Upper lobe of right lung (tissue), 1 donor: ENCODE measurements around the gene PPIF. TPM values are rescaled to one million over a fixed set of nuclear protein-coding genes. Genes with fewer than 3 reads are reported as not detected.

Experiments used
- ATAC-seq: fragments of 200-7000 bp; cut with Tn5 transposase; one replicate; pipeline ENCODE4 v1.9.1; 2020; ENCODE audit warnings: mild to moderate bottlenecking, moderate library complexity
- DNase-seq: peaks from one replicate; pipeline ENCODE4 v3.0.0-alpha.2; 2020
- H3K27ac ChIP-seq: fragments of 200-600 bp; one replicate; pipeline ENCODE4 v1.8.0; 2022
- H3K27me3 ChIP-seq: fragments of 200-600 bp; one replicate; pipeline ENCODE4 v1.8.0; 2022; ENCODE audit warnings: mild to moderate bottlenecking
- H3K36me3 ChIP-seq: fragments of 200-600 bp; one replicate; pipeline ENCODE4 v1.8.0; 2022
- H3K4me1 ChIP-seq: fragments of 200-600 bp; one replicate; pipeline ENCODE4 v1.8.0; 2022
- H3K4me3 ChIP-seq: fragments of 200-600 bp; one replicate; pipeline ENCODE4 v1.8.0; 2022; ENCODE audit warnings: mild to moderate bottlenecking
- H3K9me3 ChIP-seq: fragments of 200-600 bp; one replicate; pipeline ENCODE4 v1.8.0; 2022
- intact Hi-C: fragments of 100-400 bp; cut with DNase I; formaldehyde crosslinking; loops from one replicate; pipeline ENCODE4 v1.11.0; 2022
- total RNA-seq: library from RNA; stranded (reverse); fragmentation: NEBNext Ultra II Directional; extraction: Animal tissue kit (Norgen Biotek cat#: 25700); gene quantifications from one replicate; pipeline ENCODE4 v1.2.1, GENCODE V29; 2021
- TF ChIP-seq, protein P1 (sequence below): fragments of 200-600 bp; IDR thresholded peaks from one replicate; pipeline ENCODE4 v1.8.0; 2022; ENCODE audit warnings: antibody characterized with exemption
- donor health status: DM: no; HTN: yes; CAD: no; lungs with severe emphysema.

Gene PPIF
- total RNA-seq, 1 donor from 2014 or later: 30.7 TPM

DNA sequence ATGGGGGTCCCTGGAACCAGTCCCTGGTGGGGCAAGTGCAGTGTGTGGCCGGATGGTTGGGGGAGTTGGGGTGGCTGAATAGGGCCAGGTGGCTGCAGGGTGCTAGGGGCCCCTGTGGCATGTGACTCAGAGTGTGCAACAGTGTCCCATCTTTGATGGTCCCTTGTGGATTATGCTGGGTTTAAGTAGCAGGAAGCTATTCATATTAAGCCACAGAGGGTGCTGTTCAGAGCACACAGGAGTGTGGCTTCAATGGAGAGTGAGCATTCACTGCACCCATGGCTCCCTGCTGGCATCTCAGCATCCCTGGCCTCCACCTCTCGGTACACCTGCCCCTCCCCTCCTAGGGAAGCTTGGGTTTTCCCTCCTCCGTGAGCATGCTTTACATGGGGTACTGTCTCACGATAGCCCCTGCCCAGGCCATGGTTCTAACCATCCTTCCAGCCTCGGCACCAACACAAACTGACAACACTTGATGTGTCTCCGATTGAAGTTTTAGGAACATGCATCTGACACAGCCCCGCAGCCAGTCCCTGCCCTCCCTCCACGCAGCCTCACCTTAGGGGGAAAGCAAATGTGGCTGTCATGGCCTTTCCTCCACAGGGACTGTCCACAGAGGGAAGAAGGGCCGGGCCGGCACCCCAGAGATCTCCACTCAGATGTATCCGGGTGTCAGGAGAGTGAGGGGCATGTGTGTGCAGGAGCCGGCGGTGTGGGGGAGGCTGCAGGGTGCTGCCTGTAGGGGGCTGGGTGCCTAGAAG is 30.4 kb upstream of the PPIF start:
- Histone ChIP-seq H3K27ac (no peak overlapping the region), H3K9me3 (no peaks in the 10 kb centered on the region), H3K27me3 (no peaks in the 10 kb centered on the region), H3K4me1 (peaks cover 21% of the 10 kb centered on the region), H3K36me3 (peaks cover 36% of the 10 kb centered on the region), H3K4me3 (no peak overlapping the region)
- intact Hi-C loops: no loop called here
- ATAC-seq (peak; percentile 6), DNase-seq (peak; percentile 63)
- TF ChIP-seq, protein P1, sequence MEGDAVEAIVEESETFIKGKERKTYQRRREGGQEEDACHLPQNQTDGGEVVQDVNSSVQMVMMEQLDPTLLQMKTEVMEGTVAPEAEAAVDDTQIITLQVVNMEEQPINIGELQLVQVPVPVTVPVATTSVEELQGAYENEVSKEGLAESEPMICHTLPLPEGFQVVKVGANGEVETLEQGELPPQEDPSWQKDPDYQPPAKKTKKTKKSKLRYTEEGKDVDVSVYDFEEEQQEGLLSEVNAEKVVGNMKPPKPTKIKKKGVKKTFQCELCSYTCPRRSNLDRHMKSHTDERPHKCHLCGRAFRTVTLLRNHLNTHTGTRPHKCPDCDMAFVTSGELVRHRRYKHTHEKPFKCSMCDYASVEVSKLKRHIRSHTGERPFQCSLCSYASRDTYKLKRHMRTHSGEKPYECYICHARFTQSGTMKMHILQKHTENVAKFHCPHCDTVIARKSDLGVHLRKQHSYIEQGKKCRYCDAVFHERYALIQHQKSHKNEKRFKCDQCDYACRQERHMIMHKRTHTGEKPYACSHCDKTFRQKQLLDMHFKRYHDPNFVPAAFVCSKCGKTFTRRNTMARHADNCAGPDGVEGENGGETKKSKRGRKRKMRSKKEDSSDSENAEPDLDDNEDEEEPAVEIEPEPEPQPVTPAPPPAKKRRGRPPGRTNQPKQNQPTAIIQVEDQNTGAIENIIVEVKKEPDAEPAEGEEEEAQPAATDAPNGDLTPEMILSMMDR: no peak

DNA sequence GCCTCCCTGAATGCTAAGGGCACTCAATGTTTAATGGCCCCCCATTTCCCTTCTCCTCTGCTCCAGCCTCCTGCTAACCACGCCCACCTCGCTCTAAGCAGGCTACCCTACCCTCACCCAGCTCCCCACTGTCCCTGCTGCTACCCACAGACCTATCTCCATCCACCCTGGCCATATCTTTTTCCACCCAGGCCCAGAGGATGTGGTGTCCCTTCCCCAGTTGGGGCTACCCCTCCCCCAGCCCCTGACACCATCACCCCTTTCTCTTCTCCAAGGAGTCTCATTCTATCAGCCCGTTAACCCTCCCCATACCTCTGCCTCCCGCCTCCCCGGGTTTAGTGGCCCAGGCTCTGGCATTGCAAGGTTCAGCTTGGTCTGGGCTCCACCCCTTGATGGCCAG is 28.9 kb upstream of the PPIF start:
- no peak for ATAC-seq
- DNase-seq: no peak
- peaks cover 22% of the 10 kb centered on the region for H3K36me3 ChIP-seq
- H3K4me3 ChIP-seq: no peak overlapping the region
- TF ChIP-seq, protein P1: no peak
- no peak overlapping the region for H3K27ac ChIP-seq
- intact Hi-C loops: no loop called here
- H3K27me3 ChIP-seq: no peaks in the 10 kb centered on the region
- peaks cover 34% of the 10 kb centered on the region for H3K4me1 ChIP-seq
- no peaks in the 10 kb centered on the region for H3K9me3 ChIP-seq

DNA sequence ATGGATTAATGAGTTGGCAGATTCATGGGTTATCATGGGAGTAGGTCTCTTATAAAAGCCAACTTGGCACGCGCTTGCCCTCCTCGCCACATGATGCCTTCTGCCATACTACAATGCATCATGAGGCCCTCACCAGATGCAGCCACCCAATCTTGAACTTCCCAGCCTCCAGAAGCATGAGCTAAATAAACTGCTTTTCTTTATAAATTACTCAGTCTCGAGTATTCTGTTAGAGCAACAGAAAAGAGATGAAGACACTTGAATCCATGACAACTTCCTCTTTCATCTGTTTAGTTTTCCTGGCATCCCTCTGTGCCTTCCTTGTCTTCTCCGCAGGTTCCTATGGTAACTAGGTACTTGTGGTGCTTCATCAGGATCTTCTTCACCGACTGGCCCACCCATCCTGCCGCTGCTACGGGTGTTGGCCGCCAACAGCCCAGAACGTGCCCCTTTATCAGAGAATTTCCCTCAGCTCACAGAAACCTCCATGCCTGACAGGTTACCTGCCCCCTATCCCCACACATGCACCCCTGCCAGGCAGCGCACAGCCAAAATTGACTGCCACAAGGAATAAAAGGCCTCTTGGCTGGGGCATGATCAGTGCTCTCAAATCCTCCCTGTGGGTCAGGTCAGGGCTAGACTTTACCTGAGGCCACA is 28.0 kb upstream of the PPIF start:
- Histone ChIP-seq H3K36me3 (peaks cover 13% of the 10 kb centered on the region), H3K27ac (no peak overlapping the region), H3K4me3 (no peak overlapping the region), H3K4me1 (peaks cover 36% of the 10 kb centered on the region), H3K27me3 (no peaks in the 10 kb centered on the region), H3K9me3 (no peaks in the 10 kb centered on the region)
- ATAC-seq: no peak
- no peak for DNase-seq
- intact Hi-C loops: no loop called here
- TF ChIP-seq, protein P1: no peak

DNA sequence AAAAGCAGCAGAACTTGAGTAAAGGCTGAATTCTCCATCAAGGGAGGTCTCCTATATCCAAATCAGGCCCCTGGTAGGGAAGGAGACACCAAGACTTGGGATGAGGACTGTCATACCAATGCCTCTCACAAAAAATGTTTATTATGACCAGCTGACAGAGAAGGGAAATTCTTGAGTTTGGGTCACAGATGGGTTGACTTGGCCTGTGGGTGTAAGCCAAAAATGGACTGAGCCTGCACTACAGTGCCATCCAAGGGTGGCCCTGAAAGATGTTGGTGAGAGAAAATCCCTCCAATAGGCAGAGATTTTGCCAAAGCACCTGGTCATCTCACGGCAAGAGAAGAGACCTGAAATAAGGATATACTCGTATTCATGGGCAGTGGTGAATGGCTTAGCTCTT is 27.0 kb upstream of the PPIF start:
- no peak overlapping the region for H3K4me3 ChIP-seq
- ATAC-seq: no peak
- no peak overlapping the region for H3K27ac ChIP-seq
- no peaks in the 10 kb centered on the region for H3K9me3 ChIP-seq
- intact Hi-C loops: no loop called here
- no peak for DNase-seq
- TF ChIP-seq, protein P1: no peak
- H3K27me3 ChIP-seq: no peaks in the 10 kb centered on the region
- H3K36me3 ChIP-seq: peaks cover 3% of the 10 kb centered on the region
- peaks cover 36% of the 10 kb centered on the region for H3K4me1 ChIP-seq

DNA sequence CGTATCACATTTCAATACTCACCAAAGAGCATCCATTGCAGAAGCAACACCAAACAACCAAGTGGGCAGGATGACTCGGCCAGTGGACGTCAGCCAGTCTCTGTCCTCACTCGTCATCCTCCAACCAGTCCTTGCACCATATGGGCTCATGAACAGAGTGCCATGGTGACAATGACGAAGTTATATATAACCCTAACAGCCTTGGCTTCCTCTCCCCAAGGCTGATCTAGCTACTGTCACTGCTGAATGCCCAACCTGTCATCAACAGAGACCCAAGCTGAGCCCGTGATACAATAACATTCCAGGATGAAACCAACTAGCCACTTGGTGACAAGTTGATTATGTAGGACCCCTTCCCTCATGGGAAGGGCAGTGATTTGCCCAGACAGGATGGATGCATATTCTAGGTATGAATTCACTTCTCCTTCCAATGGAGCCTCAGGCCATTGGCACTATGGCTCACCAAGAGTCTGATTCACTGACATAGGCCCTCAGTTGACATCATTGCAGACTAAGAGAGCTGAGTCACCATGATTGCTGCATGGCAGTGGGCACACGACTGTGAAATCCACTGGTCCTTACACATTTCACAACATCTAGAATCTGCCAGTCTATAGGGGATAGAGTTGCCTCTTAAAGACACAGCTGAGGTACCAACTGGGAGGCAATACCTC is 26.3 kb upstream of the PPIF start:
- no peak overlapping the region for H3K4me3 ChIP-seq
- no peaks in the 10 kb centered on the region for H3K27me3 ChIP-seq
- H3K36me3 ChIP-seq: no peaks in the 10 kb centered on the region
- DNase-seq (no peak), ATAC-seq (peak; percentile 55)
- peaks cover 36% of the 10 kb centered on the region for H3K4me1 ChIP-seq
- intact Hi-C loops: no loop called here
- H3K9me3 ChIP-seq: no peaks in the 10 kb centered on the region
- TF ChIP-seq, protein P1: no peak
- H3K27ac ChIP-seq: peak overlapping the region; percentile 17
